COLO829 (cell line): Measurements from ENCODE around the gene SECISBP2L.
"Not testable (repeated sequence)": the region's sequence is repeated elsewhere in the genome, so short reads cannot be mapped to it uniquely, and the experiment has no call there.

Experiments
- DNase-seq: peaks from one replicate; pipeline ENCODE4 v3.0.0; 2012; ENCODE audit warnings: low spot score

The SECISBP2L gene, protein sequence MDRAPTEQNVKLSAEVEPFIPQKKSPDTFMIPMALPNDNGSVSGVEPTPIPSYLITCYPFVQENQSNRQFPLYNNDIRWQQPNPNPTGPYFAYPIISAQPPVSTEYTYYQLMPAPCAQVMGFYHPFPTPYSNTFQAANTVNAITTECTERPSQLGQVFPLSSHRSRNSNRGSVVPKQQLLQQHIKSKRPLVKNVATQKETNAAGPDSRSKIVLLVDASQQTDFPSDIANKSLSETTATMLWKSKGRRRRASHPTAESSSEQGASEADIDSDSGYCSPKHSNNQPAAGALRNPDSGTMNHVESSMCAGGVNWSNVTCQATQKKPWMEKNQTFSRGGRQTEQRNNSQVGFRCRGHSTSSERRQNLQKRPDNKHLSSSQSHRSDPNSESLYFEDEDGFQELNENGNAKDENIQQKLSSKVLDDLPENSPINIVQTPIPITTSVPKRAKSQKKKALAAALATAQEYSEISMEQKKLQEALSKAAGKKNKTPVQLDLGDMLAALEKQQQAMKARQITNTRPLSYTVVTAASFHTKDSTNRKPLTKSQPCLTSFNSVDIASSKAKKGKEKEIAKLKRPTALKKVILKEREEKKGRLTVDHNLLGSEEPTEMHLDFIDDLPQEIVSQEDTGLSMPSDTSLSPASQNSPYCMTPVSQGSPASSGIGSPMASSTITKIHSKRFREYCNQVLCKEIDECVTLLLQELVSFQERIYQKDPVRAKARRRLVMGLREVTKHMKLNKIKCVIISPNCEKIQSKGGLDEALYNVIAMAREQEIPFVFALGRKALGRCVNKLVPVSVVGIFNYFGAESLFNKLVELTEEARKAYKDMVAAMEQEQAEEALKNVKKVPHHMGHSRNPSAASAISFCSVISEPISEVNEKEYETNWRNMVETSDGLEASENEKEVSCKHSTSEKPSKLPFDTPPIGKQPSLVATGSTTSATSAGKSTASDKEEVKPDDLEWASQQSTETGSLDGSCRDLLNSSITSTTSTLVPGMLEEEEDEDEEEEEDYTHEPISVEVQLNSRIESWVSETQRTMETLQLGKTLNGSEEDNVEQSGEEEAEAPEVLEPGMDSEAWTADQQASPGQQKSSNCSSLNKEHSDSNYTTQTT

GRCh38 chr15:49046220-49047102 lies at the start of gene SECISBP2L:
Gene SECISBP2L (minus strand): TSS chr15:49046446. CDS start chr15:49046299, 147 bp downstream.
- peak; percentile 92 for DNase-seq

- no peak for DNase-seq
Observed at GRCh38 chr15:49094923-49095322, 48.7 kb upstream of the SECISBP2L start.

- DNase-seq: peak; percentile 5
Observed at GRCh38 chr15:49093252-49094105, 47.2 kb upstream of the SECISBP2L start.

DNA sequence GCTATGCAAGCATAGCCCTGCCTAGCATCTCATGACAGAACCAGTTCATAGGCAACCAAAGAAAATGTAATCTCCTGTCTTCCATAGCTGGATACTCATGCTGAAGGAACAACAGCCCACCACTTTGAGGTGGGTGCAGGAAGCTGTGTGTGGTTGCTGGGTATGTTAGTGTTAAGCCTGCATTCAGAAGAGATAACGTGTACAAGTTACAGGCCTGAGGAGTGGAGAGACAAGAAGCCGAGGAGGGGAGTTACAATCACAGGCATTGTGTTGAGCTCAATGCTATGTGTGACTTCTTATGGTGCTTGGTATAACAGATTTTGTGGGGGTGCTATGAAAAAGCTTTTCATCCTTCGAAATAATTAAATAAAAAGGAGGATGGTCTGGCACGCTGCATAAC lies 42.8 kb upstream of the SECISBP2L start:
- peak; percentile 6 for DNase-seq

DNA sequence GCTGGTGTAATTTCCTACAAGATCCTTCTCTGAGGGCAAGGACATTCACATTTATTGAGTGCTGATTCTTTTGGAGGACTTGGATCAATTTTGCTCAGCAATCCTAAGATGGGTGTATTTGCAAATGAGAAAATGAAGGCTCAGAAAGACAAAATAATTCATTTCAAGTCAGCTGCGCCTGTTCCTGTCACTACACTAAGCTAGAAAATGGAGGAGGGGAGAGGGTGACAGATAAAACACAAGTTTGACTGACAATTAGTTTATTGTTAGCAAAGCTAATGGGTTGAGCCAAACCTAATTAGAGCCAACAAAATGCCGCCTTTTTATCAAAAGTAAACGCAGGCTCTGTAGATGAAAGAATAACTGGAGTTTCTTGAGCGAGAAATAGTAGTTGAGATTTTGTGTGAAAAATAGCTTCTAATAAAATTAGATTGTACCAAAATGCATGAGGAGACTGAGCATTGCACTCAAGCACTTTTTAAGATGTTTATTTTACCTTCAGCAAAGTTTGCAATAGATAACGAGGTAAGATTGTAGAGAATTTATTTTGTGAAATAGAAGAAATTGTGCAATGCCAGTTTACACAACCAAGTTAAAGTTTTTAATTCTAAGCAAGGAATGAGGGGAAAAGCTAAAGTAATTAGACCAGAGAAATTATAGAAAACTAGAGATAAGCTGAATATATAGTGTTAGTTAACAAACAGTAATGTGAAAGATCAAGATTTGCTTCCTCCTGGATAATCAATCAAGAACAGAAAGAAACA lies 39.6 kb upstream of the SECISBP2L start:
- DNase-seq: no peak

- DNase-seq: no peak
Observed at GRCh38 chr15:49084285-49084570, 38.0 kb upstream of the SECISBP2L start.

DNA sequence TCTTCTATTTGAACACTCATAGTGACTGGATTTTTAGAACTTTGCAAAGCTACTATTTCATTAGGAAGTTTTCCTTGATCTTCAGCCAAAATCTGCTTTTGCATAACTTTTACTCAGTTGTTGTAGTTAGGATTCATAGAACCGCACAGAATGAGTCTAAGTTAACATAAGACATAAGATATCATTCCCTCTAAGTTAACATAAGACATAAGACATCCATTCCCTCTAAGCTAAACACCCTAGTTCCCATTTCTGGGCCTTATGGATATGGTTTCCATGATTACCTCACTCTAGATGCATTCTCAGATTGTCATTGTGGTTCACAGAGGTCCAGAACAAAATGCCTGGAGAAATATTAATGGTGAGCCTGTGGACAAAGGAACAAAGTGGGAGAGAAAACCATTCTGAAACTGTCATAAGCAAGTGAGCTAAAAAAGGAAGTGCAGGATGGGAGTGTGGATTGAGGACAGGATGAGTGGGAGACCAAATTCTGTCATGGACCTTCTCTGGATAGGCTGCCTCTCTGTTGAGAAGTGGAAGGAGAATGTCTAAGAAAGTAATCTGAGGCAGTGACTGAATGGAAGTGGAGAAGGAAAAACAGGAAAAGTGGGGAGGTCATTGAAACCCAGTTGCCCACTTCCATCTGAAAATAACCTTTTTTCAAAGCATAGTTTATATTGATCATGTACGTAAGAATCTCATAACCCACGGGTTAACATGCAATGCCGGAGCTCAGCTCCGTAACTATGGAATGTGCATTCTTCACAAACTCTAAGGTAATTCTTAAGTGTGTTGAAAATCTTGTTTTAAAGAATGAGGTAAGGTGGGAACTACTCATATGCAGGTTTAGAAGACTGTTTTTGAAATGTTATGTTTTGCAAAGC lies 37.4 kb upstream of the SECISBP2L start:
- DNase-seq: no peak

- DNase-seq: no peak
Observed at GRCh38 chr15:49082960-49083359, 36.7 kb upstream of the SECISBP2L start.

- no peak for DNase-seq
Observed at GRCh38 chr15:49079340-49080039, 33.2 kb upstream of the SECISBP2L start.

GRCh38 chr15:49075881-49076280 lies 29.6 kb upstream of the SECISBP2L start:
- DNase-seq: no peak

GRCh38 chr15:49074589-49075287 lies 28.5 kb upstream of the SECISBP2L start:
- DNase-seq: not testable (repeated sequence)

GRCh38 chr15:49066372-49066771 lies 20.1 kb upstream of the SECISBP2L start:
- DNase-seq: no peak

- no peak for DNase-seq
Observed at GRCh38 chr15:49064884-49065283, 18.6 kb upstream of the SECISBP2L start.

- no peak for DNase-seq
Observed at GRCh38 chr15:49064281-49064653, 18.0 kb upstream of the SECISBP2L start.

- no peak for DNase-seq
Observed at GRCh38 chr15:49063402-49064280, 17.4 kb upstream of the SECISBP2L start.

DNA sequence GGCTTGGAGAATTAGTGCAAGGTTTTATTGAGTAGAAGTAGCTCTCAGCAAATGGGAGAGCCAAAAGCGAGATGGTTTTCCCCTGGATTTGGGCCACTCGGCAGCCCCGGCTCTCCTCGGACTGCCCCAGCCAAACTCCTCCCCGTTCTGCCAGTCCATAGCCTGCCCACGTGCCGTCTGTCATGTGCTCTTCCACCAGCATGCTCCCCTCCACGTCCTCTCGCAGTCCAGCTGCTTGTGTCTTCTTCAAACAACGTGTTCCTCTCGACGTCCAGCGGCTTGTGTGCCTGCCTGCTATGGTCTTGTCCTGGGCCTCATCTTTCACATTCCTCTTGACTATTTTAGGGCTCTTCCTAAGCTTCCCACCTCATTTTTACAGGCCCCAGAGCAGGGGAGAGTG lies 16.7 kb upstream of the SECISBP2L start:
- DNase-seq: no peak
